ENCODE measurements around the gene IRF8. TPM values are rescaled to one million over a fixed set of nuclear protein-coding genes. Genes with fewer than 3 reads are reported as not detected.
"Not testable (repeated sequence)": the region's sequence is repeated elsewhere in the genome, so short reads cannot be mapped to it uniquely, and the experiment has no call there.

The IRF8 gene
- total RNA-seq, 2 donors from 2014 or later = 1.8 to 21.2 TPM

DNA sequence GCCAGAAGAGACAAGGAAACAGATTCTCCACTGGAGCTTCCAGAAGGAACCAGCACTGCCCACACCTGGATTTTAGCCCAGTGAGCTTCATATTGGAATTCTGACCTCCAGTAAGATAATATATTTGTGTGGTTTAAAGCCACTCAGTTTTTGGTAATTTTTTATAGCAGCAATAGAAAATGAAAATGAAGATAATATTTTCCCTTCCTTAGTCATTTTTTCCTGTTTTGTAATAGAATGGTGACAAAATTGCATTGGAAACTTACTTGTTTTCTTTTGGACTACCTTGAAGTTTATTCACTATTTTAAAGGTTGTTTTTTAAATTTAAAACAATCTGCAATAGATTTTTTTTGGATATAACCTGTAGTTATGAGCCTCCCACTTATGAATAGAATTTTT, 29.8 kb upstream of the IRF8 start:
- Histone ChIP-seq H3K27me3 (replicated peaks; ENCODE audit: insufficient read depth) (no peaks in the 10 kb centered on the region), H3K9me3 (no peaks in the 10 kb centered on the region), H3K4me3 (no peak overlapping the region), H3K27ac (no peak overlapping the region), H3K4me1 (replicated peaks) (no peaks in the 10 kb centered on the region), H3K36me3 (no peaks in the 10 kb centered on the region)
- intact Hi-C loops (cut with DNase I) = no loop called here
- no peak for TF ChIP-seq POLR2AphosphoS5 (IDR thresholded peaks at IDR 0.05)
- TF ChIP-seq, protein P1, sequence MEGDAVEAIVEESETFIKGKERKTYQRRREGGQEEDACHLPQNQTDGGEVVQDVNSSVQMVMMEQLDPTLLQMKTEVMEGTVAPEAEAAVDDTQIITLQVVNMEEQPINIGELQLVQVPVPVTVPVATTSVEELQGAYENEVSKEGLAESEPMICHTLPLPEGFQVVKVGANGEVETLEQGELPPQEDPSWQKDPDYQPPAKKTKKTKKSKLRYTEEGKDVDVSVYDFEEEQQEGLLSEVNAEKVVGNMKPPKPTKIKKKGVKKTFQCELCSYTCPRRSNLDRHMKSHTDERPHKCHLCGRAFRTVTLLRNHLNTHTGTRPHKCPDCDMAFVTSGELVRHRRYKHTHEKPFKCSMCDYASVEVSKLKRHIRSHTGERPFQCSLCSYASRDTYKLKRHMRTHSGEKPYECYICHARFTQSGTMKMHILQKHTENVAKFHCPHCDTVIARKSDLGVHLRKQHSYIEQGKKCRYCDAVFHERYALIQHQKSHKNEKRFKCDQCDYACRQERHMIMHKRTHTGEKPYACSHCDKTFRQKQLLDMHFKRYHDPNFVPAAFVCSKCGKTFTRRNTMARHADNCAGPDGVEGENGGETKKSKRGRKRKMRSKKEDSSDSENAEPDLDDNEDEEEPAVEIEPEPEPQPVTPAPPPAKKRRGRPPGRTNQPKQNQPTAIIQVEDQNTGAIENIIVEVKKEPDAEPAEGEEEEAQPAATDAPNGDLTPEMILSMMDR (IDR thresholded peaks at IDR 0.05) = no peak
- TF ChIP-seq POLR2A (IDR thresholded peaks at IDR 0.05) = no peak
- no peak for DNase-seq (ENCODE audit: low spot score)

DNA sequence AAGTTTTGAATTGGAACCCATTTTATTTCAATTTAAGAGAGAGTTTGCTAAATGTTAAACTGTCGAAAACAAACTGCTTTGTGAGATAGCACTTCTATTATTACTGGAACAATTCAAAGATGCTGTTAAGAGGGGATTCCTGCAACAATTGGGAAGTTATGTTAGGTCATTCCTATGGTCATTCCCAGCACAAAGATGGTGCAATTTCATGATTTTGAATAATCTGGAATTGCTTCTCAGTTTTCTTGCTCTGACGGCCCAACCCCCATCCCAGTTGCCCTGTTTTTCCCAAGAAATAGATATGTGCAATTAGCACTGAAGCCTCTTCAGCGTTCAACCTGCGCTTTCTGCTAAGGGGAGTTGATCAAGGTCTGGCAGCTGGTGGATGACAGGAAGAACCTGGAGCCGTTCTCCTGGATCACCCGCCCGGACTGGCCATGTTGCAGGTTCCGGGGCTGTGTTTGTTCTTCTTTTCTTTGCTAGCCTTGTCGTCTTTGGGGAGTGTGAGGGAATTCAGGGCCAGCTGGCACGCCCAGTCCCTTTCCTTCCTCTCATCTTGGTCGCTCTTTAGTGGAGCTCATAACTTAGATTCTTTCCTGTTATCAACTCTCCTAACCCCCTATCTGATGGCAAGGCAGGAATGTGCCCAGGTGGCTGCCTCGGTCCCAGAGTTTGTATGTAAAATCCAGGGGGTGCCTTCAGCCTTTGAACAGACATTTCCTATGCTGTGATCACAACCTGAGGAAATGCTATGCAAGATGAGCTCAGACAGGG, 29.0 kb upstream of the IRF8 start:
- Histone ChIP-seq H3K27ac (no peak overlapping the region), H3K36me3 (no peaks in the 10 kb centered on the region), H3K4me3 (no peak overlapping the region), H3K9me3 (no peaks in the 10 kb centered on the region), H3K27me3 (replicated peaks; ENCODE audit: insufficient read depth) (no peaks in the 10 kb centered on the region), H3K4me1 (replicated peaks) (no peaks in the 10 kb centered on the region)
- DNase-seq (ENCODE audit: low spot score) = no peak
- 16% methylated on average over 12 of the region's 12 CpGs for WGBS
- TF ChIP-seq POLR2A (IDR thresholded peaks at IDR 0.05) = no peak
- TF ChIP-seq, protein P1 (IDR thresholded peaks at IDR 0.05) = no peak
- no peak for TF ChIP-seq POLR2AphosphoS5 (IDR thresholded peaks at IDR 0.05)
- intact Hi-C loops (cut with DNase I) = no loop called here

DNA sequence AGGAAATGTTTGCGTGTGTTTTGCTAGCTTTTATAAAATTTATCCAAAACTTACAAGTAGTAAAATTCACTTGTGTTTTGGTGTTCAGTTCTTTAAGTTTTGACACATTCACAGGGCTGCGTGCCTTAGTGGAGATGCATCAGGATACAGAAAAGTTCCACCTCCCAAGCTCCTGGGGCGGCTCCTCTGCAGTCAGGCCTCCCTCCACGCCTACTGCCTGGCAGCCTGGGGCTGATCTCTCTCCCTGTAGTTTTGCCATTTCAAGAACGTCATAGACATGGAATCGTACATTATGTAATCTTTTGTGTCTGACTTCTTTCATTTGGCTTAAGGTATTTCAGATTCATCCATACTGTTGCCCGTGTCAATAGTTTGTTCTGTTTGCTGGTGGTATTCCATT, 27.2 kb upstream of the IRF8 start:
- Histone ChIP-seq H3K9me3 (no peaks in the 10 kb centered on the region), H3K27ac (no peak overlapping the region), H3K36me3 (no peaks in the 10 kb centered on the region), H3K27me3 (replicated peaks; ENCODE audit: insufficient read depth) (no peaks in the 10 kb centered on the region), H3K4me1 (replicated peaks) (no peaks in the 10 kb centered on the region), H3K4me3 (no peak overlapping the region)
- DNase-seq (ENCODE audit: low spot score) = no peak
- WGBS = 78% methylated on average over 7 of the region's 7 CpGs
- intact Hi-C loops (cut with DNase I) = no loop called here
- no peak for TF ChIP-seq POLR2AphosphoS5 (IDR thresholded peaks at IDR 0.05)
- TF ChIP-seq, protein P1 (IDR thresholded peaks at IDR 0.05) = no peak
- TF ChIP-seq POLR2A (IDR thresholded peaks at IDR 0.05) = no peak

DNA sequence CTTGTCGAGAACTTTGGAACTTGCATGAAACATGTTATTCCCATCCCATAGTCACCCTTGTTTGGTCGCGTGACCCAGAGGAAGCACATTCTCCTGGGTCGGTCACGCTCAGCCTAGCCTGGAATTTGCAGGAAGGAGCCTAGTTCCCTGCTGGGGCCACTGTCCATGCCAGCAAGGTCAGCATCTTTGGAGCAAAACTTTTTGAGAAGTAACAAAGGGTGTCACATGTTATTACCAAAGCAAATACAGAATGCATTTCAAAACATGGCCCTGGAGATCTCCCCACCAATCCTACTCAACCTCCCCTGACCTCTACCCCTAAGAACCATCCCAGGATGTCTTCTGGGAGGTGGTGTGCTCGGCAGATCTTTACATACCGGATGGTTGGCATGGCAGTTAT, 26.2 kb upstream of the IRF8 start:
- H3K36me3 ChIP-seq = no peaks in the 10 kb centered on the region
- no peaks in the 10 kb centered on the region for H3K27me3 ChIP-seq (replicated peaks; ENCODE audit: insufficient read depth)
- no peaks in the 10 kb centered on the region for H3K9me3 ChIP-seq
- intact Hi-C loops (cut with DNase I) = no loop called here
- H3K27ac ChIP-seq = no peak overlapping the region
- WGBS = 81% methylated on average over 7 of the region's 7 CpGs
- no peaks in the 10 kb centered on the region for H3K4me1 ChIP-seq (replicated peaks)
- H3K4me3 ChIP-seq = no peak overlapping the region
- no peak for DNase-seq (ENCODE audit: low spot score)
- TF ChIP-seq POLR2AphosphoS5 (IDR thresholded peaks at IDR 0.05) = no peak
- TF ChIP-seq, protein P1 (IDR thresholded peaks at IDR 0.05) = no peak
- no peak for TF ChIP-seq POLR2A (IDR thresholded peaks at IDR 0.05)

DNA sequence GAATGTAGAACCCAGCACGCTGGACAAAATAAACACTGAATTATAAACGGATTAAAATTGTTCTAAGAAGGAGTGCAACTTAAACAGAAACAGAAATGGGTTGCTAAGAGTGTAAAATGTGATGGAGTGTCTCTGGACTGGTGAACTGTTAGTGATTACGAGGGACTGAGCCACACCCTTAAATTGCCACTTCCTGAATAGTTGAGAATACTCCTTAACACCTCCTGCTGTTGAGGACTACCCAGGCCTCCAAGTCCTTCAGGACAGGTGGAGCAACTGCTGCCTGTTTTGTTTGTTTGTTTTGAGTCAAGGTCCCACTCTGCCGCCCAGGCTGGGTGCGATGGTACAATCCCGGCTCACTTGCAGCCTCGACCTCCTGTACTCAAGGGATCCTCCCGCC, 25.8 kb upstream of the IRF8 start:
- H3K27me3 ChIP-seq (replicated peaks; ENCODE audit: insufficient read depth) = no peaks in the 10 kb centered on the region
- WGBS = 75% methylated on average over 8 of the region's 8 CpGs
- no peak overlapping the region for H3K4me3 ChIP-seq
- no peaks in the 10 kb centered on the region for H3K9me3 ChIP-seq
- H3K36me3 ChIP-seq = no peaks in the 10 kb centered on the region
- no peaks in the 10 kb centered on the region for H3K4me1 ChIP-seq (replicated peaks)
- intact Hi-C loops (cut with DNase I) = no loop called here
- TF ChIP-seq POLR2A (IDR thresholded peaks at IDR 0.05) (no peak), POLR2AphosphoS5 (IDR thresholded peaks at IDR 0.05) (no peak)
- TF ChIP-seq, protein P1 (IDR thresholded peaks at IDR 0.05) = no peak
- H3K27ac ChIP-seq = no peak overlapping the region
- DNase-seq (ENCODE audit: low spot score) = no peak

DNA sequence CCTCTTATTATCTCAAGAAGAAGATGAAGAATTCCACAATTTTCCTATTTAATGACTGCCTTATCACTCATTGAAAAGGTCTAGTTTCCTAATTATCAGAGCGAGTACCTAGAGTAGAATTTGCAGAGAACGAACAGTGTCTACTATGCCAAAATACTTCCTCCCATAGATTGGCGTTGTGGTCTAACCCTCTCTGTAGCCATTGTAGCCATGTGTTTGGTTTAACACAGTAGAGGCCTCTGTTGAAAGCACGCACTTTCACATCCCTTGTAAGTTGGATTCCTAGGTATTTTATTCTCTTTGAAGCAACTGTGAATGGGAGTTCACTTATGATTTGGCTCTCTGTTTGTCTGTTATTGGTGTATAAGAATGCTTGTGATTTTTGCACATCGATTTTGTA, 24.9 kb upstream of the IRF8 start:
- H3K36me3 ChIP-seq; H3K27ac ChIP-seq; H3K4me1 ChIP-seq (replicated peaks); intact Hi-C loops (cut with DNase I); H3K4me3 ChIP-seq; DNase-seq (ENCODE audit: low spot score); H3K27me3 ChIP-seq (replicated peaks; ENCODE audit: insufficient read depth); H3K9me3 ChIP-seq: not testable (repeated sequence)
- 84% methylated on average over 5 of the region's 5 CpGs for WGBS
